ENCODE measurements around the gene ZNF48. TPM values are rescaled to one million over a fixed set of nuclear protein-coding genes. Genes with fewer than 3 reads are reported as not detected.

ZNF48 gene
- total RNA-seq, 1 experiment from 2014 or later: 8.9 TPM

DNA sequence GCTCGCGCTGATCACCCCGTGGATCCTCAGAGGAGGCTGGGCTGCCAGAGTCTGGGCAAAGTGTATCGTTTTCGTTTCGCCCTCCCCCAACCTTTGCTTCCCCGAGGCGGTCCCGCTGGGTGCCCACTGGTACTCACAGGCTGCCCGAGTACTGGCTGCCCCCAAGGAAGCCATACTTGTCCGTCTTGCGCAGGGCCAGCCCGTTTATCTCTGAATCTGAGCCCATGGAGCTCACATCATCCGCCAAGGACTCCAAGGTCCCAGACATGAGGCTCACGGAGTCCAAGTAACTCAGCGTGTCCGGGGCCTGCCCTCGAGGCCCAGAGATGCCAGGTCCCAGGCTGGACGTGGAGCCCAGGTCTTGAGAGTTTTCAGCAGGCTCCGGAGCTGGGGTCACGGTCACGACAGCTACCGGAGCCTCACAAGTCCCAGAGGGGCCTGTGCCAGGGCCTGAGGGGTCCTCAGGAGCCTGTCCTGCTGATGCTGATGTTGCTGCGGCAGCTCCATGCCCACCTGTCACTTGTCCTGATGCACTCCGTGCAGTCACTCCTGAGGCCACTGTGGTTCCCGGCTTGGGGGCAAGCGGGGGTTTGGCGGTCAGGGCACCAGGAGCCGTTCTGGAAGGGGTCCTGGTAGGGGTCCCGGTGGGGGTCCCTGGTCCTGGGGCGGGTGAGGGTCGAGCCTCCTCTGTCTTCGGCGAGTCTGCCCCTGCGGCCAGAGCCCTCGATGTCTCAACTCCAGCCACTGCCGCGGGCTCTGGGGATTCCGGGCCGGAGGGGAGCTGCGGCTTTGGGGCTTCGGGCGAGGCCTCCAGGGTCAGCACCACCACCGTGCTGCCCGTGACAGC lies 25.9 kb upstream of the ZNF48 start:
- peak overlapping the region; percentile 100 for H3K4me2 ChIP-seq (ENCODE audit: low read length)
- ChIA-PET CTCF (no interaction called here), POLR2A (ENCODE audit: unreplicated experiment) (no interaction called here)
- peaks cover 21% of the 10 kb centered on the region for H3K4me1 ChIP-seq (ENCODE audit: insufficient read depth, low read length)
- H3K79me2 ChIP-seq (ENCODE audit: low read length): peaks cover 55% of the 10 kb centered on the region
- DNase-seq (peak; percentile 8), ATAC-seq (no peak)
- intact Hi-C loops (cut with micrococcal nuclease): loop anchor here (5.0 kb wide), 1 partner anchor 38 kb away; the partner anchor contains the start of gene ZNF771
- no TSS peak for BruUV-seq (replicated peaks)
- H3K4me3 ChIP-seq (ENCODE audit: low read length): peak overlapping the region; percentile 94
- peaks cover 19% of the 10 kb centered on the region for H4K20me1 ChIP-seq (ENCODE audit: low read length)
- TF ChIP-seq EZH2 (IDR thresholded peaks at IDR 0.05; ENCODE audit: low read length, unreplicated experiment): no peak
- TF ChIP-seq, protein P1, sequence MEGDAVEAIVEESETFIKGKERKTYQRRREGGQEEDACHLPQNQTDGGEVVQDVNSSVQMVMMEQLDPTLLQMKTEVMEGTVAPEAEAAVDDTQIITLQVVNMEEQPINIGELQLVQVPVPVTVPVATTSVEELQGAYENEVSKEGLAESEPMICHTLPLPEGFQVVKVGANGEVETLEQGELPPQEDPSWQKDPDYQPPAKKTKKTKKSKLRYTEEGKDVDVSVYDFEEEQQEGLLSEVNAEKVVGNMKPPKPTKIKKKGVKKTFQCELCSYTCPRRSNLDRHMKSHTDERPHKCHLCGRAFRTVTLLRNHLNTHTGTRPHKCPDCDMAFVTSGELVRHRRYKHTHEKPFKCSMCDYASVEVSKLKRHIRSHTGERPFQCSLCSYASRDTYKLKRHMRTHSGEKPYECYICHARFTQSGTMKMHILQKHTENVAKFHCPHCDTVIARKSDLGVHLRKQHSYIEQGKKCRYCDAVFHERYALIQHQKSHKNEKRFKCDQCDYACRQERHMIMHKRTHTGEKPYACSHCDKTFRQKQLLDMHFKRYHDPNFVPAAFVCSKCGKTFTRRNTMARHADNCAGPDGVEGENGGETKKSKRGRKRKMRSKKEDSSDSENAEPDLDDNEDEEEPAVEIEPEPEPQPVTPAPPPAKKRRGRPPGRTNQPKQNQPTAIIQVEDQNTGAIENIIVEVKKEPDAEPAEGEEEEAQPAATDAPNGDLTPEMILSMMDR (conservative IDR thresholded peaks at IDR 0.05; ENCODE audit: low read depth, low read length): no peak
- TF ChIP-seq EZH2phosphoT487 (IDR thresholded peaks at IDR 0.05; ENCODE audit: borderline replicate concordance, low read length): no peak
- H3K9me2 ChIP-seq (replicated peaks; ENCODE audit: low read length): no peaks in the 10 kb centered on the region
- peak overlapping the region; percentile 55 for H3K27ac ChIP-seq (ENCODE audit: low read length)
- H3K9ac ChIP-seq (ENCODE audit: low read length): peak overlapping the region; percentile 78
- H3K27me3 ChIP-seq (ENCODE audit: low read length): no peaks in the 10 kb centered on the region
- no peak overlapping the region for H2AFZ ChIP-seq (ENCODE audit: low read length)
- no peaks in the 10 kb centered on the region for H3K9me3 ChIP-seq (ENCODE audit: low read length)
- no peaks in the 10 kb centered on the region for H3F3A ChIP-seq (ENCODE audit: low read length, unreplicated experiment)
- no peaks in the 10 kb centered on the region; the same call in 1 of the 2 replicates for H3K36me3 ChIP-seq (ENCODE audit: low read depth, low read length)

DNA sequence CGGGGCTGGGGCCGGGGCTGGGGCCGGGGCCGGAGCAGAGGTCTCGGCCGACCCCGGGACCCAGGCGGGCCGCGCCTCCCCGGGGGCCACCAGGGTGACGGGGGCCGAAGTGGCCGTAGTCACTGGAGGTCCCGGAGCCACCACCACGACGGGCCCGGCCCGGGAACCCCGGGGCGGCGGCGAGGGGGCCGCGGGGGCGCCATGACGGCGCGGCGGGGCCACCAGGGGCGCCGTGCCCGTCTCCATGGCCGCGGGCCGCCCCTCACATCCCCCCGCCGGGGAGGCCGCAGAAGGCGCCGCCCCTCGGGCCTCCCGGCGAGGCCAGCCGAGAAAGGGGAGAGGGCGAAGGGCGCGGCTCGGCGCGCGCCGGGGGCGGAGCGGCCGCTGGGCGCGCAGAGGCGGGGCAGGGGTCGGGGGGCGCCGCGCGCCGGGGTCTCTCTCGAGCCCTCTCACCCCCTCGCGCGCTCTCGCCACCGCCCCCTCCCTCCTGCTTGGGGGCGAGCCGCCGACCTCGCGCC lies 25.2 kb upstream of the ZNF48 start:
- Histone ChIP-seq H4K20me1 (ENCODE audit: low read length) (peaks cover 19% of the 10 kb centered on the region), H3K36me3 (ENCODE audit: low read depth, low read length) (no peaks in the 10 kb centered on the region; the same call in 1 of the 2 replicates), H3K27ac (ENCODE audit: low read length) (no peak overlapping the region), H3K79me2 (ENCODE audit: low read length) (peaks cover 49% of the 10 kb centered on the region), H3K9me3 (ENCODE audit: low read length) (no peaks in the 10 kb centered on the region), H3K4me1 (ENCODE audit: insufficient read depth, low read length) (peaks cover 21% of the 10 kb centered on the region), H3K27me3 (ENCODE audit: low read length) (no peaks in the 10 kb centered on the region), H3F3A (ENCODE audit: low read length, unreplicated experiment) (no peaks in the 10 kb centered on the region), H3K9ac (ENCODE audit: low read length) (peak overlapping the region; percentile 78), H2AFZ (ENCODE audit: low read length) (no peak overlapping the region), H3K4me3 (ENCODE audit: low read length) (peak overlapping the region; percentile 94), H3K9me2 (replicated peaks; ENCODE audit: low read length) (no peaks in the 10 kb centered on the region), H3K4me2 (ENCODE audit: low read length) (peak overlapping the region; percentile 100)
- ATAC-seq (peak; percentile 4), DNase-seq (no peak)
- TF ChIP-seq EZH2phosphoT487 (IDR thresholded peaks at IDR 0.05; ENCODE audit: borderline replicate concordance, low read length) (no peak), EZH2 (IDR thresholded peaks at IDR 0.05; ENCODE audit: low read length, unreplicated experiment) (no peak)
- TF ChIP-seq, protein P1 (conservative IDR thresholded peaks at IDR 0.05; ENCODE audit: low read depth, low read length): no peak
- ChIA-PET CTCF (interaction anchor here (1.0 to 1.3 kb wide), 2 partner anchors 25 to 39 kb away, joined by 4 to 8 read pairs; partner anchors contain the start of gene ZNF48), POLR2A (ENCODE audit: unreplicated experiment) (no interaction called here)
- intact Hi-C loops (cut with micrococcal nuclease): loop anchor here (1.0 to 5.0 kb wide), 2 partner anchors 37 to 280 kb away; partner anchors contain the start of genes PRR14 and ZNF771
- no TSS peak for BruUV-seq (replicated peaks)
